Natural killer cell treated with Interleukin-12 subunit alpha and Interleukin-12 subunit beta and Interleukin-15 and Interleukin-18, amount 100 ng/mL, for 72 hours (primary cell): Measurements from ENCODE around the gene CFAP90. TPM values are rescaled to one million over a fixed set of nuclear protein-coding genes. Genes with fewer than 3 reads are reported as not detected.
A peak's percentile ranks its signal among the peaks of the same experiment; 100 is the strongest.

Experiments used
- ATAC-seq, 2 donors: fragments of 150-1000 bp; cut with Tn5 transposase in 1 of 2; sonication (Bioruptor Pico), chemical (Tn5 transposase) in 1 of 2; 2 replicates each; pipeline ENCODE4 v1.10.0; 2021
- DNase-seq: peaks from one replicate; pipeline ENCODE4 v3.0.0; 2022; ENCODE audit warnings: low spot score
- H3K27ac Mint-ChIP-seq, 2 donors: 1 replicate in 1 of 2; 2 replicates in 1 of 2; pipeline ENCODE4 v1.8.0; 2022; ENCODE audit warnings: mixed read lengths in 2 of 2, mild to moderate bottlenecking in 1 of 2, moderate library complexity in 1 of 2
- H3K27me3 Mint-ChIP-seq, 2 donors: 1 replicate in 1 of 2; 2 replicates in 1 of 2; pipeline ENCODE4 v1.8.0; 2022; ENCODE audit warnings: mixed read lengths in 2 of 2
- H3K36me3 Mint-ChIP-seq: one replicate; pipeline ENCODE4 v1.8.0; 2022; ENCODE audit warnings: mixed read lengths
- H3K4me1 Mint-ChIP-seq, 2 donors: 1 replicate in 1 of 2; 2 replicates in 1 of 2; pipeline ENCODE4 v1.8.0; 2022; ENCODE audit warnings: low read depth in 2 of 2, mixed read lengths in 2 of 2, mild to moderate bottlenecking in 1 of 2
- H3K4me3 Mint-ChIP-seq: one replicate; pipeline ENCODE4 v1.8.0; 2022; ENCODE audit warnings: mixed read lengths
- H3K9me3 Mint-ChIP-seq: 2 replicates; pipeline ENCODE4 v1.8.0; 2022; ENCODE audit warnings: mixed read lengths
- total RNA-seq, 2 donors: library from RNA; stranded (reverse); gene quantifications; one replicate each; pipeline ENCODE4 v1.2.3, GENCODE V29; 2022

Gene CFAP90
- total RNA-seq, result not detected

GRCh38 chr5:7850395-7851239, at the start of gene CFAP90:
Gene CFAP90, minus strand, starts transcription at chr5:7851133. Its CDS starts 112 bp downstream, at chr5:7851021.
- Mint-ChIP-seq H3K9me3 (no peaks in the 10 kb centered on the region), H3K27me3 (peaks cover 5 to 17% of the 10 kb centered on the region in 2 donors), H3K36me3 (no peaks in the 10 kb centered on the region), H3K4me1 (peaks cover 6 to 13% of the 10 kb centered on the region in 2 donors), H3K4me3 (peak within 1 kb of the TSS; percentile 78), H3K27ac (no peak within 1 kb of the TSS)
- ATAC-seq, result peak; percentile 57 to 79
- DNase-seq, result no peak

DNA sequence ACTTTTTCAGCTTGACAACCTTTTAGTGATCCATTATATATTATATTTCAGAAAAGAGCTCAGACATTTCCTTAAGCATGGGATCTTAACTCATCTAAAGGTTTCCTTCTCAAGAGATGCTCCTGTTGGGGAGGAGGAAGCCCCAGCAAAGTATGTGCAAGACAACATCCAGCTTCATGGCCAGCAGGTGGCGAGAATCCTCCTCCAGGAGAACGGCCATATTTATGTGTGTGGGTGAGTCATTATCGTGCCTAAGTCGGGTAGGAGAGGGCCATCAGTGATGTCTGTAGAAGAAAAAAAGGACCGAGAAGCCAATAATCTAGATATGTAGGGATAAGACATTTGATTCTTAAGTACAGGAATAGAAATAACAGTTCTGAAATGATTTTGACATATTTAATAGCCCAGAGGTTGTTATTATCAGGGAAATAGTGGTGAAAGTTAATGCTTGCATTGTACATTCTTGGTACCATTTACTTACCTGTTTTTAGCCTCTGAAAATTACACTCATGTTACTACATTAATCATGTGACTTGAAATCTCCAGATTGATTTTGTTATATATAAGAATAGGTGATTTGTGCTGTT, 46.2 kb upstream of the CFAP90 start:
- no peak overlapping the region for H3K27ac Mint-ChIP-seq
- no peak overlapping the region for H3K4me3 Mint-ChIP-seq
- DNase-seq (no peak), ATAC-seq (no peak)
- peaks cover 9 to 14% of the 10 kb centered on the region in 2 donors for H3K4me1 Mint-ChIP-seq
- no peaks in the 10 kb centered on the region for H3K9me3 Mint-ChIP-seq
- H3K27me3 Mint-ChIP-seq, result no peaks in the 10 kb centered on the region
- H3K36me3 Mint-ChIP-seq, result peaks cover 72% of the 10 kb centered on the region

DNA sequence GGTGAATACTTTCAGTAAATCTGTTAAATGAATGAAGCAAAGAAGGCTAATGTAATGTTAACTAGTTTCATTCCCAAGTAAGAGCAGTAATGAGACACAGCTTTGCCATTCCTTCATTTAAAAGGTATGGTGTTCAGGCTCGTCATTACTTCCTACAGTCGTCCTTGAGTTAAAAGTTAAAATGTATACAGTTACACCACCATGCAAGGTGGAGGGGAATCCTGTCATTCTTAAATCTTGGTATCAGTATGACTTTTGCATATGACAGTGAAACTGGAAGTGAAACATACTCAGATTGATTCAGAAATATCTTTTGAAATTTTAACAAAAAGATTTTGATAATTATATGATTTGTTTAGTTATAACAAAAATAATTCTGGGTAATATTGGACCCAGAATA, 43.9 kb upstream of the CFAP90 start:
- DNase-seq, result no peak
- H3K4me1 Mint-ChIP-seq, result peaks cover 9 to 14% of the 10 kb centered on the region in 2 donors
- ATAC-seq, result peak; percentile 79 to 85
- peak overlapping the region; percentile 49 to 84 for H3K27ac Mint-ChIP-seq
- peaks cover 71% of the 10 kb centered on the region for H3K36me3 Mint-ChIP-seq
- no peaks in the 10 kb centered on the region for H3K9me3 Mint-ChIP-seq
- H3K27me3 Mint-ChIP-seq, result no peaks in the 10 kb centered on the region
- H3K4me3 Mint-ChIP-seq, result peak overlapping the region; percentile 12

DNA sequence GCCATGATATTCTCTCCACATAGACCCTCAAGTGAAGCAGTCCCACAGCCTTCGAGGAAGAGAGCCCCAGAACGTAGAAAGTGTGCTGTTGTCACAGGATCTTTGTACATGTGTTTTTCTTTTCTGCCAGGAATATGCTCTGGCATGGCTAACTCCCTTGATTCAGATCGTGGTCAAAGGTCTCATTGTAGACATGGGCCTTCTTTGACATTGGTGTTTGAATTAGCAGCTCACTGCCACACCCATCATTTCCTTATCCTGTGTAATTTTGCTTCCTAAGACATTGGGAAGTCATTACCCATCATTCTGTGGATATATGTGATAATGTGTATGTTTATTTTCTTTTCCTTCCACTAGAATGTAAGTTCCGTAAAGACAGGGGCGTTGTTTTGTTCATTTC, 43.5 kb upstream of the CFAP90 start:
- Mint-ChIP-seq H3K4me3 (peak overlapping the region; percentile 12), H3K27me3 (no peaks in the 10 kb centered on the region), H3K36me3 (peaks cover 71% of the 10 kb centered on the region), H3K27ac (peak overlapping the region; percentile 49 to 84), H3K4me1 (peaks cover 9 to 14% of the 10 kb centered on the region in 2 donors), H3K9me3 (no peaks in the 10 kb centered on the region)
- ATAC-seq (no peak), DNase-seq (no peak)

DNA sequence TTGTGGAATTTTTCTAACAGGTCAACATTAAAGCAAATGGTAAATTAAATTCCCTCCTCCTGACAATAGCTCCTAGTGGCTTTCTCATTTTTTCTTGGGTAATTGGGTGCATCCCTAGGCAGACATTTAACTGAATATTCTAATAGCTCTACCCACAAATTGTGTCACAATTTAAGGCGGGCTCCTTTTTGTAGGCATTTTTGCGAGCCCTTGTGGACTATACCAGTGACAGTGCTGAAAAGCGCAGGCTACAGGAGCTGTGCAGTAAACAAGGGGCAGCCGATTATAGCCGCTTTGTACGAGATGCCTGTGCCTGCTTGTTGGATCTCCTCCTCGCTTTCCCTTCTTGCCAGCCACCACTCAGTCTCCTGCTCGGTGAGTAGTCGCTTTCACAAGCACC, 38.0 kb upstream of the CFAP90 start:
- Mint-ChIP-seq H3K27me3 (no peaks in the 10 kb centered on the region), H3K36me3 (peaks cover 55% of the 10 kb centered on the region), H3K4me3 (no peak overlapping the region), H3K9me3 (no peaks in the 10 kb centered on the region), H3K27ac (peak overlapping the region in 1 of 2 donors; percentile 67), H3K4me1 (peaks cover 0 to 11% of the 10 kb centered on the region in 2 donors)
- ATAC-seq, result no peak
- DNase-seq, result no peak

GRCh38 chr5:7886849-7887475, 36.0 kb upstream of the CFAP90 start:
- peak overlapping the region in 1 of 2 donors; percentile 21 for H3K27ac Mint-ChIP-seq

DNA sequence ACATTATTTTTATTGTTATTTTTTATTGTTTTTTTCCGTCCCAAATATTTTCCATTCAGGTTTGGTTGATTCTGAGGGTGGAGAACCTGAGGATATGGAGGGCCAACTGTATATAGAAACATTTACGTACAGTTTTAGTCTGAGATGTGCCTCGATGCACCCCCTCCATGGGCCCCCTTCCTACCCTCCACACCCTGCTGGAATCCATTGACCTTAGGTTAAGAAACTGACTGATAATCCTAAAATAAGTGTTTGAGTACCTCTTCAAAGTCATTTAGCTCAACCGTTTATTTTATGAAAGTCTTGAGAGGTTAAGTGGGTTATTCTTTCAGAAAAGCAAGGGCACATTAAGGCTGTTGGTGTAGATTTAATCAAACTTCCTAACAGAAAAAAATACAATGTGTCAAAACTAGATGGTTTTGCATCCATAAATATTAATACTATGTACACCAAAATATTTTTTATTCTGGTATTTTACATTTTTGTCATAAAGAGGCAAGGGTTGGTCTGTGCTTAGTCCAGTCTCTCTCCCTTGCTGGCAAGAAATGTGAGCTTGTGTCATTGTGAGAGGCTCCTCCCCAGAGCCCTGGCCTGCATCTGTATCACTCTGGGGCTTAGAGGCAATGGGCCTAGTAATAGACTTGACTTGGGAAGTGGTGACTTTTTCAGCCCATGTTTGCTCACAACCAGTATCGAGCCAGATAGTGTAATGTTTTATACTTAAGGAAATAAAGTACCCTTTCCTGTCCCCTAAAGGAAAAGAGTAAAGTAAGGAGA, 33.7 kb upstream of the CFAP90 start:
- Mint-ChIP-seq H3K27me3 (no peaks in the 10 kb centered on the region), H3K36me3 (peaks cover 44% of the 10 kb centered on the region), H3K27ac (no peak overlapping the region), H3K4me3 (no peak overlapping the region), H3K4me1 (peaks cover 19 to 30% of the 10 kb centered on the region in 2 donors), H3K9me3 (no peaks in the 10 kb centered on the region)
- no peak for ATAC-seq
- DNase-seq, result no peak

More at GRCh38 chr5:7886849-7887475, 36.0 kb upstream of the CFAP90 start:
- no peak overlapping the region for H3K4me3 Mint-ChIP-seq
- peaks cover 1 to 14% of the 10 kb centered on the region in 2 donors for H3K4me1 Mint-ChIP-seq
- no peaks in the 10 kb centered on the region for H3K27me3 Mint-ChIP-seq
- peaks cover 46% of the 10 kb centered on the region for H3K36me3 Mint-ChIP-seq
- no peak for DNase-seq
- H3K9me3 Mint-ChIP-seq, result no peaks in the 10 kb centered on the region
- no peak for ATAC-seq

DNA sequence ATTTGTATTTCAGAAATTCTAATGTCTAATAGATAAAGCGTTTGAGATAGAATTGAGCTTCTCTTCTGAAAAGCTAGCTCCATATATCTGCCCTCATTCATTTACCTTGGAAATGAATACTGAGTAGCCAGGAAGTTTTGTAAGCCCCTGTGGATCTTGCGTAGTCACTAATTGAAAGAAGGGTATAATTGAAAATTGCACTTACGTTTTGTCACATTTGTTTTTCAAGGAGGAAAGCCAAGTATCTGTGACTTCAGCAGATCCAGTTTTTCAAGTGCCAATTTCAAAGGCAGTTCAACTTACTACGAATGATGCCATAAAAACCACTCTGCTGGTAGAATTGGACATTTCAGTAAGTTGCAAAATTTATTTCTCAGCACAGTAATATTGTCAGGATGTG, 32.0 kb upstream of the CFAP90 start:
- Mint-ChIP-seq H3K36me3 (peaks cover 43% of the 10 kb centered on the region), H3K4me3 (no peak overlapping the region), H3K4me1 (peaks cover 33 to 36% of the 10 kb centered on the region in 2 donors), H3K27me3 (no peaks in the 10 kb centered on the region), H3K27ac (peak overlapping the region in 1 of 2 donors; percentile 31), H3K9me3 (no peaks in the 10 kb centered on the region)
- DNase-seq (no peak), ATAC-seq (no peak)

DNA sequence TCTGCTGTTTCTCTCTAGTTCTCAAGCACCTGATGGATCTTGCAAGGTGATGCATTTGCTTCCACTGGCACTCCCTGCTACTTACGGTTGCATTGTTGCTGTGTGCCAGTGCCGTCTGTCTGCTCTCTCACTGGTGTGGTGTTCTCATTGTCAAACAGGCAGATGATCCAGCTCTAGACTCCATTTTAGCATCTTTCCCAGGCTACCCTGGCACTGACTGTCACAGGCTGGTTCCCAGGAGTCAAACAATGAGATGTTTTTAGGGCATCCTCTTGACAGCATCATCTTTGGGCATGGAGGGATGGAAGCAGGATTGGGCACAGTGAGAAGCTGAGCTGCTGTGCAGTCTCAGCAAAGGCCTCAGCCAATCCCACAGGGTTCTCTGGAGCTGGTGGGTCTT, 30.9 kb upstream of the CFAP90 start:
- H3K36me3 Mint-ChIP-seq, result peaks cover 45% of the 10 kb centered on the region
- peak overlapping the region in 1 of 2 donors; percentile 68 for H3K27ac Mint-ChIP-seq
- peaks cover 39 to 43% of the 10 kb centered on the region in 2 donors for H3K4me1 Mint-ChIP-seq
- DNase-seq (no peak), ATAC-seq (no peak)
- H3K4me3 Mint-ChIP-seq, result no peak overlapping the region
- H3K9me3 Mint-ChIP-seq, result no peaks in the 10 kb centered on the region
- H3K27me3 Mint-ChIP-seq, result no peaks in the 10 kb centered on the region

DNA sequence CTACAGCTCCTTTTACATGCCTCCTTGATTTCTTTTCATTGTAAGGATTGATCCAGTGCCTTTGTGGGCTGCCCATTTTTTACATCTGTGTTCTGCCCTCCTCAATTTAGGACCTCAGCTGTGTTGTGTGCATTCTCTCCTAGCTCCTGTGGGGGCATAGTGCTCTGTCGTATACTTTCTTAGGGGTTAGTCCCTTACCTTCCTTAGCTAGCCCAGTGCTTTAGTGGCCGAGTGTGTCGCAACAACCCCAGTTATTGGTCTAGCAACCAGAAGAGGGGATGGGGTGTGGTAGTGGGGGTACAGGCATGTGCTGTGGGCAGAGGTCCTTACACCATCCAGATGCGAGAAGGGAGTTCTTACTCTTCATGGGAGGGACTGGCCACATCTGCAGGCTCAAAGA, 30.2 kb upstream of the CFAP90 start:
- Mint-ChIP-seq H3K27ac (peak overlapping the region in 1 of 2 donors; percentile 68), H3K36me3 (peaks cover 46% of the 10 kb centered on the region)

GRCh38 chr5:7878381-7878873, 27.5 kb upstream of the CFAP90 start:
- Mint-ChIP-seq H3K36me3 (peaks cover 51% of the 10 kb centered on the region), H3K9me3 (no peaks in the 10 kb centered on the region), H3K4me3 (peak overlapping the region; percentile 55), H3K4me1 (peaks cover 55 to 62% of the 10 kb centered on the region in 2 donors), H3K27me3 (no peaks in the 10 kb centered on the region), H3K27ac (peak overlapping the region; percentile 77 to 87)
- ATAC-seq (peak; percentile 85 to 92), DNase-seq (no peak)

More for the DNA sequence above, 30.2 kb upstream of the CFAP90 start:
- H3K4me1 Mint-ChIP-seq, result peaks cover 45 to 50% of the 10 kb centered on the region in 2 donors
- DNase-seq, result no peak
- H3K9me3 Mint-ChIP-seq, result no peaks in the 10 kb centered on the region
- no peak overlapping the region for H3K4me3 Mint-ChIP-seq
- no peak for ATAC-seq
- no peaks in the 10 kb centered on the region for H3K27me3 Mint-ChIP-seq

DNA sequence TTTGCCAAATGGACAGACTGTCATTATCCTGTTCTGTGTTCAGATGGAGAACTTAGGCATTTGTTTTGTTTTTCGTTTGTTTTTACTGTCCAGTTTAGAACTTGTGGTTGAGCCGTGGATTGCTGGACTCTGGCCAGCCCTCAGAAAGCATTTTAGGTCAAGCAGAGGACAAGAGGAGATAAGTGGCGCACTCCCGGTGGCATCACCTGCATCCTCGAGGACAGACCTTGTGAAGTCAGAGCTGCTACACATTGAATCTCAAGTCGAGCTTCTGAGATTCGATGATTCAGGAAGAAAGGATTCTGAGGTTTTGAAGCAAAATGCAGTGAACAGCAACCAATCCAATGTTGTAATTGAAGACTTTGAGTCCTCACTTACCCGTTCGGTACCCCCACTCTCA, 26.9 kb upstream of the CFAP90 start:
- ATAC-seq (no peak), DNase-seq (no peak)
- peak overlapping the region; percentile 55 for H3K4me3 Mint-ChIP-seq
- no peaks in the 10 kb centered on the region for H3K9me3 Mint-ChIP-seq
- peaks cover 47% of the 10 kb centered on the region for H3K36me3 Mint-ChIP-seq
- H3K27me3 Mint-ChIP-seq, result no peaks in the 10 kb centered on the region
- H3K4me1 Mint-ChIP-seq, result peaks cover 58 to 68% of the 10 kb centered on the region in 2 donors
- H3K27ac Mint-ChIP-seq, result peak overlapping the region; percentile 77 to 87

GRCh38 chr5:7876867-7877266, 25.9 kb upstream of the CFAP90 start:
- no peak for DNase-seq
- Mint-ChIP-seq H3K9me3 (no peaks in the 10 kb centered on the region), H3K27ac (peak overlapping the region; percentile 13 to 87), H3K4me3 (peak overlapping the region; percentile 53), H3K27me3 (no peaks in the 10 kb centered on the region), H3K4me1 (peaks cover 63 to 75% of the 10 kb centered on the region in 2 donors), H3K36me3 (peaks cover 47% of the 10 kb centered on the region)
- ATAC-seq, result peak; percentile 58 to 86
